NCI-H2227 (cell line): ENCODE results near the gene CR2.
A peak's percentile ranks its signal among the peaks of the same experiment; 100 is the strongest.
"Not testable (repeated sequence)": the region's sequence is repeated elsewhere in the genome, so short reads cannot be mapped to it uniquely, and the experiment has no call there.

Experiments used
- DNase-seq: peaks from one replicate; lab custom pipeline; 2025; ENCODE audit not compliant: unreplicated experiment; lab: John Stamatoyannopoulos, UW

Gene CR2

GRCh38 chr1:207454046-207454964 lies at the start of gene CR2:
Gene CR2 (plus strand): TSS chr1:207454328. CDS start chr1:207454419, 91 bp downstream.
- DNase-seq, result peak; percentile 8

GRCh38 chr1:207404849-207405525 lies 49.1 kb upstream of the CR2 start:
- peak; percentile 62 for DNase-seq

GRCh38 chr1:207405814-207406213 lies 48.3 kb upstream of the CR2 start:
- no peak for DNase-seq

GRCh38 chr1:207407655-207408260 lies 46.4 kb upstream of the CR2 start:
- no peak for DNase-seq

- DNase-seq, result no peak
Observed at GRCh38 chr1:207412845-207413244, 41.3 kb upstream of the CR2 start.

GRCh38 chr1:207414606-207415108 lies 39.5 kb upstream of the CR2 start:
- no peak for DNase-seq

GRCh38 chr1:207417076-207417475 lies 37.1 kb upstream of the CR2 start:
- no peak for DNase-seq

GRCh38 chr1:207418351-207418750 lies 35.8 kb upstream of the CR2 start:
- DNase-seq, result no peak

- DNase-seq, result no peak
Observed at GRCh38 chr1:207420109-207420508, 34.0 kb upstream of the CR2 start.

GRCh38 chr1:207421078-207421477 lies 33.0 kb upstream of the CR2 start:
- no peak for DNase-seq

- DNase-seq, result no peak
Observed at GRCh38 chr1:207423560-207424292, 30.4 kb upstream of the CR2 start.

- DNase-seq, result no peak
Observed at GRCh38 chr1:207424570-207425131, 29.5 kb upstream of the CR2 start.

- DNase-seq, result no peak
Observed at GRCh38 chr1:207427832-207428585, 26.1 kb upstream of the CR2 start.

- no peak for DNase-seq
Observed at GRCh38 chr1:207428783-207429182, 25.3 kb upstream of the CR2 start.

GRCh38 chr1:207429963-207430362 lies 24.2 kb upstream of the CR2 start:
- no peak for DNase-seq

GRCh38 chr1:207430602-207431001 lies 23.5 kb upstream of the CR2 start:
- no peak for DNase-seq

GRCh38 chr1:207431508-207431907 lies 22.6 kb upstream of the CR2 start:
- DNase-seq, result no peak

- DNase-seq, result no peak
Observed at GRCh38 chr1:207433435-207433834, 20.7 kb upstream of the CR2 start.

GRCh38 chr1:207436746-207437145 lies 17.4 kb upstream of the CR2 start:
- DNase-seq, result not testable (repeated sequence)

GRCh38 chr1:207440626-207441025 lies 13.5 kb upstream of the CR2 start:
- no peak for DNase-seq
